Stimulated activated CD8-positive, alpha-beta memory T cell treated with anti-CD3 and anti-CD28 coated beads, Interleukin-7, amount 100 ng/mL, for 4 hours (primary cell): ENCODE data around the gene PNPLA5.

Experiments used
- DNase-seq, 2 donors: peaks; one replicate each; pipeline ENCODE4 v3.0.0-alpha.2; 2020; ENCODE audit warnings: low read depth in 2 of 2

The PNPLA5 gene

DNA sequence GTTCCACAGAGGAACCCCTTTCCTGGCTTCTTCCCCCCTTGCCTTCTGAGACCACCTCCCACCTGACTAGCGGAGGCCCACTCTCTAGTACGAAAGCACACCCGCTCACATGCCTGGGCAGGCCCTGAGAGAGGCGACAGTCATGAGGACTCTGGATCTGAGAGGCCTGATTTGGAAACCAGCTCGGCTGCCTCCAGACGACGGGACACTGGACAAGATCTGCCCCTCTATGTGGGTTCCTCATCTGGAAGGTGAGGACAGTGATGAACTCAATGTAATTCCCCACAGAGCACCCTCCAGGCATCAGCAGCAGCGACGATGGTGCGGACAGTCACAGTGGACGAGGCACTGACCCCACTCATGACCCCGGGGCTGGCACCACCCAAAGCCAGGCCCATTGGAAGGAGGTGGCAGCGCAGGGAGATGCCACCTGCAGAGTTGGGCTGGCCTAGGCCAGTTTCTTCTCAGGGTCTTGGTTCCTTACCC is 37.0 kb downstream of the PNPLA5 start:
- no peak for DNase-seq

DNA sequence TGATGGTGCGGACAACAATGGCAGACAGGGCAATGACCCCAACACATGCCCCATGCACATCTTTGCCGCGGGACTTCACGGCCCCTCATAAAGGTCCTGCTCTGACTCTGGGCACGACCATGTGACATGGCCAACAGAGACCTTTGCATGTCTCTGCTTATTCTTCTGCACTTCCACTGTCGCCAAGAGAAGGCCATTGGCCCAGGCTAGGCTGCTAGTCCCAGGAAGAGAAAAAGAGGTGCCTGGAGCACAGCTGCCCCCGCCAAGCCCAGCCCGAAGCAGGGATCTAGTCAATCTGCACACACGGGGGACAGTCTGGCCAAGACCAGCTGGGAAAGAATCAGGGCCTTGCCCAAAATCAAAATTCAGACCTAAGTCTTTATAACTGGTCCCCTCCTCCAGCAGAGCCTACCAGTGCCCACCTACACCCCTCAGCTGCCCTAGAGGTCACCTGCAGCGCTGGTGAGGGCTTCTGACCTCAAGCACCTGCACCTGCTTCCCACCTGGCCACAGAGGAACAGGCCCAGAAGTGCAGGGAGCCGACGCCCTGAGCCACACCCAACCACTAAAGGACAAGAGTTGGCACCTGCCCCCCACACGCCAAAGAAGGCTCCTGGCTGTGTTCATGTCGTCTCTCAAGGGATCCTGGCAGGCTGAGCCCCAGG is 37.6 kb downstream of the PNPLA5 start:
- DNase-seq = no peak

DNA sequence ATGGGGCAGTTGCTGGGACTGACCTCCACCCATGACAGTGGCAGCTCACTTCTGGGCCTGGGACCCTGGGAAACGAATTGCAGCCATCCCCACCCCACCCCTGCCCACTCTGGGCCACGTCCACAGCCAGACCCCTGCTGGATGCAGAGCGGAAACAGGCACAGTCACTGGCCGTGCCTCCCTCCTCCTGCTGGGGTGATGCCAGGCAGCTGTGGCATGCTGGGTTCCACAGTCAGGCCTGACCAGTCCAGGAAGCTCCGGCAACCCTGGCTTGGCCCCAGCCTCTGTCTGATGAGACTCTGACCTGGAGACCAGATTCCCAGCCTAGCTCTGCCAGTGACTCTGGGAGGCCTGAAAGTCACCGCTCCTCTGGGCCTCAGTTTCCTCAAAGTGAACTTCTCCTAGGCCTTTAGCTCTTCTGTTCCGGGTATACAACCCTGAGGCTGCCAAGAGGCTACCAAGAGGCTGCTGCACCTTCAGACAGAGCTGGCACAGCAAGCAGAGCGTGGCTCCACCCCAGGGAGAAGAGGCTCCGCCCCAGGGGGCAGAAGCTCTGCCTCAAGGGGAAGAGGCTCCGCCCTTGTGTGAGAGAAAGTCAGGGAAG is 38.4 kb downstream of the PNPLA5 start:
- no peak for DNase-seq

DNA sequence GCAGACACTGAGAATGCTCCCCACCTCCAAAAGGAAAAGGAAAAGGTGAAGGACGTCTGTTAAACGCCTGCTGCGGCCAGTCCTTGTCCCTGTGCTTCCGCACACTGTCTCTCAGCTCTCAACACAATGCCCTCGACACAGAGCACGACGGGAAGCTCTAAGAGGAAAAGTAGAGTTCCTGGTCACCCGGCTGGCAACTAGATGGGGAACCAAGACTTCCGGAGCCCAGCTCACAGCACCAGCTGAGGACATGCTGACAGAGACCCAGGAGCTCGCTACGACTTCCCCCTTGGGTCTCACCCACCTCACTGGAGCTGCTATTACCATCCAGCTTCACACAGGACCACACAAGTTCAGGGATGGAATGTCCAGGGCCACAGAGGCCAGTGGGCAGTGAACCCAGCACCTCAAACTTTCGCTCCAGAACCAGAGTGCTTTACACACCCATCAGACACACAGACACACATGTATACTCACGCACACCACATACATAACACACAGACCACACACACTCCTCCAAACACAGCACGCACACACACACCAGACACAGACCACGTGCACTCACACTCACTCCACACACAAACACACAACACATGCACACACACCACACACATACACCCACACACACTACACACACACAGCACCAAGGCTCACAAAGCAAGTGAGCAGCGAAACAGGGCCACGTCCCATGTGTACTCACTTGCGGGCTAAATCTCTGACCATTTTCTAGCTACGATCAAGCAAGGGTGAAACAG is 39.1 kb downstream of the PNPLA5 start:
- no peak for DNase-seq

DNA sequence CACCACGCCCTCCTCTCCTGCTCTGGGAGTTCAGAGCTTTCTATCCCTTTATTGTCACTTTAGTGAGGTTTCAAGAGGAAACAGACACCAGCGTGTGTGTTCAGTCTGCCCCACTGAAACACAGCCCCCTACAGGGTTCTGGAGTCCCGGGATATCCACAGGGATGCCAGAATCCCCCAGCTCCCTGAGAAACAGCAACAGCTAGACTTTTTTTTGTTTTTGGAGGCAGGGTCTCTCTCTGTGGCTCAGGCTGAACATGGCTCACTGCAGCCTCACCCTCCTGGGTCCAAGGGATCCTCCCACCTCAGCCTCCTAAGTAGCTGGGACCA is 39.9 kb downstream of the PNPLA5 start:
- DNase-seq = no peak

DNA sequence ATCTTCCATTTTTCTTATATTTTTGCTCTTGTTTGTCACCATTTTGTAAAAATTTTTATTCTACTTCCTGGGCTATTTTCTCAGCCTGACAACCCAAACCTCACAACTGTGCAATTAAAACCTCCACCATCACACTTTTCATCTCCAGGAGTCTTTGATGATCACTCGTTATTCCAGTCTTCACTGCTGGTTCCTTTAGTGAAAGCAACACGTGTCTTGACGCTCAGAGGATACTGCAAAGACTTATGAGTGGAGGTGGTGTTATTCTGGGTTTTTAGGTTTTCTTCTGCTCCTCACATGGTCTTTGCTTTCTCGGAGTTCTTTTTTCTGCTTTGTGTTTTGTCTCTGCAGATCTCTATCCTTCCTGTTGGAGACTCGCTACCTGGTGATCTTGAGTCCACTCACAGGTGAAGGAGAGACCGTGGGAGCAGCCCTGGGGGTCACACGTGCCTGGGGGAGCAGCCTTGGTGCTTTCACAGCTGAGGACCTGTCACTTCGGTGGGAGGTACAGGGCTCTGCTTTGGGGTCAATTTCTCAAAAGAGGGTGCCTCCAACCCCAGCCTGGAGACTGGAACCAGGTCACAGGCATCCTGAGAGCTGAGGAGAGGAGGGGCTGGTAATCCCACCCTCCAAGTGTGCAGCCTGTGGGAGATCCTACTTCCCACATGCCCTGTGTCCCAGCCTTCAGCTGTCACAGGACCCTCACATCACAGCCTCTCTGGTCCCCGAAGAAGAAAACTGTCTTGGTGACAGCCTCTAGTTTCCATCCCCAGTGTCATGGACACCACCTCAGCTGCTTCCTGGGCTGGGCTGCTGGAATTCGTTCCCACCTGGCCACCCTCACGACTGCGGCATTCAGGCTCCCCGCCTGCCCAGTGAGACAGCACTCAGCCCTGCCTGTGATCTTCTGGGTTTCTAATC is 40.5 kb downstream of the PNPLA5 start:
- no peak for DNase-seq

DNA sequence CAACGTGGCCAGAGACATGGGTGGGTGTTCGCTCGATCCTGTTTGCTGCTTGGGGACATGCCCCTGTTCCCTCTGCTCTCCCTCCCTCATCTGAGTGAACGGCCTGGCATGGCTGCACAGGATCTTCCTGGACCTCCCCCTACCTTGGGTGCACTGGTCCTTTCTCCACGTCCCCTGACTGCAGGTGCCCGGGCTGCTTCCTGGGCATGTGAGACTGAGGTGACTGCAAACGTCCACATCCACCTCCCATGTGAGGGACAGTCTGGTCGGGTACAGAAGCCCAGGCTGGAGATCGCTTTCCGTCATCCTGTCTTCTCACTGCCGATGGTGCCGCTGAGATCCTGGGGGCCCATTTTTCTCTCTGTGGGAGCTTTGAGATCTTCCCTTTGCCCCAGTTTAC is 41.3 kb downstream of the PNPLA5 start:
- DNase-seq = no peak

DNA sequence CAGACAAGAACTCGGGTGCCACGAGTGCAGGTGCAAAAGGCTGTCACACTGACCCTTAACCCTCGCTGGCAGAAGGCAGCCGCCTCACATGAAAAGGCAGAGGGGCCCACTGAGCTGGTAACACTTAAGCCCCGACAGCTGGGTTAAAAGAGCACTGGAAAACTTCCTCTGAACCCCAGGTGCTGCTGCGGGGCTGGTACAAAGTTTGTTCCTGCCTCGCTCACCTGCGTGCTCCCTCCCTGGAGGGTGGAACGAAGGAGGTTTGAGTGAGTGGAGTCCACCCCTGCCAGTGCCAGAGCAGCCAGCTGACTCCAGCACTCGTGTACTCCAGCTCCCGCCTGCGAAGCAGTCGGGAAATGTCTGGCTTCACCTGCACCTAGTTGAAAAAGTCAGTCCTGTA is 42.1 kb downstream of the PNPLA5 start:
- DNase-seq = no peak

DNA sequence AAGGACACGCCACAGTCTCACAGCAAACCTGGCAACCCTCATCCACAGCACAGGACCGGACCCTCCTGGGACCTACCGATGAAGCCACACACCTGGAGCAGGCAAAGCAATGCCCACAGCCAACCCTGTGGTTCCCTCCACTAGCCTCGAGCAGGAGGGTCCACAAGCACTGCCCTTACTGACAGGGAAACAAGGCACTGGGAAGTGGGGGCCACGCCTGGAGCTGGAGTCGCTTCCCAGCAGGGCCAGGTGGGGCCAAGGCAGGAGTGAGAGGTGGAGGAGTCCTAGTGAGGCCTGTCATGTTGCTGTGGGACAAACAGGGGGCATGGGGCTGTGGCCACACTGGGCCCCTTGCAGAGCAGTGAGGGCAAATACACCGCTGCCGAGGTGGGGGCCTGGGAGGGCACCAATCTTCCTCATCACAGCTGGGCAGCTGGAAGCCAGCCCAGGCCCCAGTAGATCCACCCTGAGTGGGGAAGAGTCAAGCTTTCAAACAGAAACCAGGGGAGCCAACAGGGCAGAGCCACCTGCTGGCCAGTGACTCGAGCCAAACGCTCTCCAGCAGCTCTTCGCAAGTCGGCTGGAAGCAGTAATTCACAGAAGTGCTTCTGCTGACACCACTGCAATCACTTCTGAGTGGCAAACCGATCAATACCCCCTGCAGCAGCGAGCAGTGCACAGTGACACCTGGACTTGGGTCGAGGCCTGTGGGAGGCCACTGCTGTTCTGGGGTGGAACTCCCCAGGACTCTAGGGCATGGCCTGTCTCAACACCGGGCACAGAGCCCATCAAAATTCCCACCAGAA is 43.2 kb downstream of the PNPLA5 start:
- DNase-seq = no peak

DNA sequence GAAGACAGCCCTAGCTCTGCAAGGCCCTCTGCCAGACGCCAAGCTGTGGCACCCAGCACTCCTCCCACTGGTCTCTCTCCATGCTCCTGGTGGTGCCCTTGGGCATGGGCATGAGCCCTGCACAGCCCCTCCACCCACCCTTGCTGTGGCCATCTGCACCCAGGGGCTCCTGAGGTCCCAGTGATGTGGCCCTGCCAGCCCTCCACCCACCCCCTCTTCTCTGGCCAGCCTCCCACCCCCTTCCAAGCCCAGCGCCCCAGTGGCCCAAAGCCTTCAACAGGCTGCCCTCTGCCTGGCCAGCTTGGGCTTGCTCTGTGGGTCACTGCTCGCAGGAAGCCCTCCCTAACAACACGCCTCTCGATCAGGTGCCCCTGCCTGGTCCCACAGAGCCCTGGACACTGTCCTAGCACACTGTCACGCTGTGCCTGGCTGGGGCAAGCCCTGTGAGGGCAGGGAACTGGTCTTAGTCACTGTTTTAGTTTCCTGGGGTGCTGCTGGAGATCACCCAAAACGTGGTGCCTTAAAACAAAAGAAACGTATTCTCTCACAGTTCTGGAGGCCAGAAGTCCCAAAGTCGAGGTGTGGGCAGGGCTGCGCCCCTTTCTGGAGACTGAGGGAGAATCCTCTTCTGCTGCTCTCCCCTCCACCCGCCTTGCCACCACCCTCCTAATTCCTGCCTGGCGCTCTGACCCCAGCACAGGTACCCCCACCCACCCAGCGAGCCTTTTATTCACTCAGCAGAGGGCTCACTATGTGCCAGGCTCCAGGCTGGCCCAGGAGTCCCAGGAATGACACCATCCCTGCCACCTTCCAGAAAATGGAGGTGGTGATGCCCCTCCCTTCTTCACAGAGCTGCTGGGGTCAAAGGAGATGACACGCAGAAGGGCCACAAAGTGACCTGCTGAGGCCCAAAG is 44.2 kb downstream of the PNPLA5 start:
- DNase-seq = no peak

DNA sequence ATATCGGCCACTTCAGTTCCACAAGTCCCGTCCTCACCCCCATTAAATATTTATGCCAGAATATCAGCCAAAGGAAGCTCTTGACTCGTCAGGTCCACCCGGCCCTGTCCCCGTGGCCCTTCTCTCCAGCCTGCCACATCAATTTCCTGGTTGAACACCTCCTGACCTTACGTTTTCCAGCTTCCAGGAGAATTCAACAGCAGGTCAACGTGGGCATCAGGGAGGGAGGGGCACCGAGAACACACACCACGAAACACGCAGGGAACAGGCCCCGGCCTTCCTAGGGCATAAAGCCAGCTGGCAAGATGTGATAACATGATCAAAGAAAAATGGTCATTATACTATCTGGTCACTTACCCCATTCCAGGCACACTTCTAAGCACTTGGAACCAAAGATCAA is 44.8 kb downstream of the PNPLA5 start:
- no peak for DNase-seq

DNA sequence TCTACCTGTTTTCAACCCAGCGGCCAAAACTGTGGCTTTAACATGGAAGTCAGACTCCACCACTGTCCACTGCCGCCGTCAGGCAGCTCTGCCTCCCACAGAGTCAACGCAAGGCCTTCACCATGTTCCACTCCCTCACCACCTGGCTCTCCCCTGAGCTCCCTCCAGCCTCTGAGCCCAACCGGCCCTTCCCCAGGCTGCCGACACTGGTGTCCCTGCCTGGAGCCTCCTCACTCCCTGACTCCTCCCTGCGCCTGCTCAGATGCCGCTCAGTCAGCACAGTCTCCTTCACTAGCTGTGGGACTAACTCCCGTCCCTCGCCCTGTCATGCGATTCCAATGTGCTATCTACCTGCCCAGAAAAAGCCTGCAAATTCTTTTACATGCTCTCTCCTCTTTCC is 45.8 kb downstream of the PNPLA5 start:
- DNase-seq = no peak

DNA sequence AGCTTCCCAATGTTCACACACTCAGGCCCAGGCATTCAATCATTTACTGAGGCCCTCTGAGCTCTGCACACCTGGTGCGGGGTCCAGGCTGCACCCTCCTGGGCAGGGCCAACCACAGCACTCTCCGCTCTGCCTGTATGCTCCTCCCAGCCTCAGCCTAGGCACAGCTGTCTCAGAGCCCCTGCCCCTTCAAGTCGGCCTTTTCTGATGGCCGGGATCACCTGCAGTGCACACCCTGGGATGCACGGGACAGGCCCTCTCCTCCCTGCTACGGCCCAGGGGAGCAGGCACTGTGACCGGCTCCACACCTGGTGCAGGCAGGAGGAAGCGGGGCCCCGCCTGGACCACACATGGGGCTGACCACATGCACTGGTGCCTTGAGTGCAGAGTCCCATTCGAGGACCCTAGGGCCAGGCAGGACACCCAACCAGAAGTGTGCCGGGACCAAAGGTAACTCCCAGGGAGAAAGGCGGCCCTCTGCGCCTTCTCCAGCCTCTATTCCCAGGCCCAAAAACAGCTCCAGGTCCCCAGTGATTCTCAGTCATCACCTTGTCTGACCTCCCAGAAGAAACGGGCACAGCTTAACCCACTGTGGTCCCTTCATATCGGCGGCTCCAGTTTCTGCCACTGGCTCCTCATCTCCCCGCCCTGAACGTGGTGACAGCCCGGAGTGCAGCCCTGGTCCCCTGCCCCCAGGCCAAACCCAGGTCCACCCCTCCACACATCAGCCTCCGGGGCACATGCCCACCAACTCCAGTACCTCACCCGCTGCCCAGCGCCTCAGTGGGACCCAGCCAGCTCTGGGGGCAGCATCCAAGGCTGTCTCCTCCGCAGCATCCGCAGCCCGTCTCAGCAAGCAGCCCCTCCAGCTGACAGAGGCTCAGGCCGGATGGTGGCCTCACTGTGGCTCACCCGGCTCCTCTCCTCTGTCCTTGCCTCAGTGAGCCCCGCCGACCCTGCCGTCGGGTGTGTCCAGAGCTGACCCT is 47.0 kb downstream of the PNPLA5 start:
- DNase-seq = no peak

DNA sequence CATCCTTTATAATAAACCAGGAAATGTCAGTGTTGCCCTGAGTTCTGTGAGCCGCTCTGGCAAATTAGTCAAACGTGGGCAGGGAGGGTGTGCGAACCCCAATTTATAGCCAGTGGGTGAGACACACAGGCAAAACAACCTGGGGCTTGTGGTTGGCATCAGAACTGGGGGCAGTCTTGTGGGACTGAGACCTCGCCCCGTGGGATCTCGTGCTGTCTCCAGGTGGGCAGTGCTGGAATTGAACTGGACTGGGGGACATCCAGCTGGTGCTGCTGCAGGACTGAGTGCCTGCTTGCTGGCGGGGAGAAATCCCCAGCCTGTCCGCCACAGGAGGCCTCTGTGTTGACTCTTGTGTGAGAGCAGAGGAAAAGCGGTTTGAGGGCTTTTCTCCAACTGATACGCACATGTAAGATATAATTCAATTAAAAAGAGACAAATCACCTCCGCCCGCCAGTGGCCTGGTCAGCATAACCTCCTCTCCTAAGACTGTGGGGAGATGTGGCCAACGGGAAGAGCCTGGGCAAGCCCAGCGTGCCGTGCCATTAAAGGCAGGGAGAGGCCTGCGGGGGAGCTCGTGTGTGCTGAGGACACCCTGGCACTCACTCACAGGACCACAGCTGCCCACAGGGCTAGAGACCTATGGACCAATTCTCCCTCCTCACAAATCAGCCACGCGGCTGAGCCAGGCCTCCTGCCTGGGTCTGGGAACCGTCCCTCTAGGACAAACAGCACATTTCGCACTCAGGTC is 47.9 kb downstream of the PNPLA5 start:
- DNase-seq = no peak

DNA sequence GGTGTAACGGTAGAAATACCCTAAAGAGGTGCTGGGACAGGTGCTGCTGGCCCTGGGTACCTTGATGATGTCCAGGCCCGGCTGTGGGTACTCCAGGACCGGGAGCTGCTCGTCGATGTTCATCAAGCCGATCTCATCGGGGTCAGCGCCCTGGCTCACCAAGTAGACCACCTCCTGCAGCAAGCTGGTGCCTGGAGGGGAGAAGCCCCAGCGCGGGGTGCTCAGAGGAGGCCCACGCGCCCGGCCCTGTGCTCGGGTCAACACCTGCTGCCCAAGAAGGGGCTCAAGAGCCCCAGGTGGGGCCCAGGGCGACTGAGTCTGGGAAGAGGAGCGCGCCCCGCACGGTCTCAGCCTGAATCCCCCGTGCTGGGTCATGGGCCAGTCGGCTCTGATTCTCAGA is 50.1 kb downstream of the PNPLA5 start:
- no peak for DNase-seq

DNA sequence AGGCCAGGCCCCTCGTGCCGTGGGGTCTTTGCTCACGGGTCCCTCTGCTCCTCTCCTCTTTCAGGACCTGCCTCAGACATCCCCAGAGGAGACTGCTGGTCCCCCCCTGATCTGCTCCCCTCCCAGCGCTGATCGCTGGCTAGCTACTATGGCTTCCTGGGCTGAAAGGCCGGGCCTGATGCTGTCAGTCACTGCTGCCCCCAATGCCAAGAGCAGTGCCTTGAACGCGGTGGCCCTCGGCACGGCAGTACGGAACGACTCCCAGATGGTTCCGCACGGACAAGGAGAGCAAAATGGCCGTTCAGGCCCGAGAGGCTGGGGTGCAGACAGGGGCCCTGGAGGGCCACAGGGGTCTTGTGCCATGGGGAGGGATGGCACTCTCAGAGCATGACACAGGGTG is 51.0 kb downstream of the PNPLA5 start:
- no peak for DNase-seq

DNA sequence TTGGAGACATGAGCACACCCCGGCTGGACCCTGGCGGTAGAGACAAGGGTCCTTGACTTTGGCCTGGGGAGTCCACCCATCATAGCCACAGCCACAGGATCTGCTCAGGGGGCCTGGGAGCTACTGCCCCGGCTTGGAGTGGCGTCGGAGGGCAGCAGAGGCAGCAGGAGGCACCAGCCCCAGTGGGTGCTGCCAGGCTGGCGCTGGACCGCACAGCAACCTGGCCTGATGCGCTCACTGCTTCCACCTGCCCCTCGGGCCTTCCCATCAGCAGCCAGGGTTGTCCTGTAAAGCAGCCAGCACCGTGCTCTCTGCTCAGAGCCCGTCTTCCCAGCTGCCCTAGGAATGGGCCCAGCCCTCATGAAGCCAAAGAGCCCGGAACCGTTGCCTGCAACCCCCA is 51.4 kb downstream of the PNPLA5 start:
- no peak for DNase-seq

DNA sequence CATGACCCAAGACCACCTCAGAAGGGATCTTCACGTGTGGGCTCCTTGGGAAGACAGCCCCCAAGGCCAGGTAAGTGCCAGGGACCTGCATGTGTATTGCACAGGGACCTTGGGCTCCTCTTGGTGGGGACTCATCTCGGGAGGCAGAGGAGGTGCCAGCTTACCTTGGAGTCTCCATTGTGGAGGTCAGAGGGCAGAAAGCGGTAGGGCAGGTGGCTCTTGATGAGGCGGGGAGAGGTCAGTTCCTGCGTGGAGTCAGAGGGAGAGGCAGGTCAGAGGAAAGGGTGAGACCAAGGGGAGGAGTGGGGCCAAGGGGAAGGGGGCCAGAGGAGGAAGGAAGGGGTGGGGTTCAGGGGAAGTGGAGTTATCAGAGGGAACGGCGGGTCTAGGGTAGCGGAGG is 52.0 kb downstream of the PNPLA5 start:
- DNase-seq = no peak
